GM19099 (cell line): ENCODE data around the gene DGKI.

ENCODE experiments used
- POLR2A ChIP-seq: IDR thresholded peaks from 3 replicates; pipeline ENCODE4 v1.6.1; 2011; ENCODE audit warnings: low read depth; ENCODE audit not compliant: insufficient read length; ENCODE audit errors: extremely low read depth

The DGKI gene

DNA sequence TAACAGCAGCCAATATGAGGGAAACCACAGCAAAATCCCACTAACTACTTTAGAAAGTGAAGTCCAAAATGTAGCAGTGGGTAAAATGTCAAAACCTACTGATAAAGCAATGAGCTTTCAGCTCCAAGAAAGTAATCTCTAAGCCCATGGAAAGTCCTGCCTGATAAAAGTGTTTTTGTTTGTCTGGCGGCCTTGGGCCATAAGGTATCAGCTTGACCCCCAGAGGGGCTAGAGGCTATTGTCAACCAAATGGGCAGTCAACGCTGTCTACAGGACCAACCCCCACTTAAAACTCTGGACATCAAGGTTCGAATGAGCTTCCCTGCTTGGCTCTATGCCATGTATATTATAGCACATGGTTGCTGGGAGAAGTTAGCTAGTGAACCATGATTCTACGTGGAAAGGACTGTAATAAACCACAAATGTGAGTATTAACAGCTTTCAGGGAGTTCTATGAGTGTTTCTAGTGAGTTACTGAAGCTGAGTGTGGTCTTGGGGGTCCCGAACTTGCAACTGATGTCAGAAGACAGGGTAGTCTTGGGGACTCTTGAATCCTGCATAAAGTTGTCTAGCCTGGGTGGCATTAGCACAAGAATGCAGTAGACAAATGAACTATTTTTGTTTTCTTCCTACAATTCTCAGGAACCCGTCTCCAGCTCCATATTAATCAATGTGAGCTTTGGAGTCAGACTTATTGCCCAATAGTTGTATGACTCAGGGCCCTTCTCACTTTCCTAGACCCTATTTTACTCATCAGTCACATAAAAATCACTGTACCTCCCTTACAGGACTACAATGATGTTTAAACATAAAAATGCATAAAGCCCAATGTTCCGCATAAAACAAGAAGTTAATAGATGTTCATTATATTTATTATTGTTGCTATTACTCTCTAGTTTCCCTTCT, 164.9 kb downstream of the DGKI start:
- no peak for TF ChIP-seq POLR2A

GRCh38 chr7:137674551-137675409, 172.0 kb downstream of the DGKI start:
- TF ChIP-seq POLR2A = no peak

- TF ChIP-seq POLR2A = no peak
These were observed 172.7 kb downstream of the DGKI start for GRCh38 chr7:137674048-137674447.

- TF ChIP-seq POLR2A = no peak
These were observed 174.9 kb downstream of the DGKI start for GRCh38 chr7:137671920-137672319.

- TF ChIP-seq POLR2A = no peak
These were observed 176.3 kb downstream of the DGKI start for GRCh38 chr7:137670222-137671064.

DNA sequence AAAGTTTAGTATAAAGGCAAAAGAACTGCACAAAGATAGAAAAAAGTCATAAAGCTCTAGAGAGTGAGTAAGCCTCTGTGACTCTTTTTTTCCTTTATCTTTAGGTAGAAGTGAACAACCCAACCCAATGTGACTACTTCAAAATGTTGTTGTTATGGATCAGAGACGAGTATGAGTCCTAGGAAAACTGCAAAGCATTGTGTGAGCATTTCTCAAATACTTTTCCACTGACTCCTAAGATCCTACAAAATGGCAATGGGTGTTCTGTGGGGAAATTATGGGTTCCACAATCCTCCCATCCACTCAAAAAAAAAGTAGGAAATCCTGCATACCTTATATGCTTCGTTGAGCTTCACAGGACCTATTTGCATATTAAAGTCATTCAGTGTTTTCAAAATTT, 177.1 kb downstream of the DGKI start:
- no peak for TF ChIP-seq POLR2A

DNA sequence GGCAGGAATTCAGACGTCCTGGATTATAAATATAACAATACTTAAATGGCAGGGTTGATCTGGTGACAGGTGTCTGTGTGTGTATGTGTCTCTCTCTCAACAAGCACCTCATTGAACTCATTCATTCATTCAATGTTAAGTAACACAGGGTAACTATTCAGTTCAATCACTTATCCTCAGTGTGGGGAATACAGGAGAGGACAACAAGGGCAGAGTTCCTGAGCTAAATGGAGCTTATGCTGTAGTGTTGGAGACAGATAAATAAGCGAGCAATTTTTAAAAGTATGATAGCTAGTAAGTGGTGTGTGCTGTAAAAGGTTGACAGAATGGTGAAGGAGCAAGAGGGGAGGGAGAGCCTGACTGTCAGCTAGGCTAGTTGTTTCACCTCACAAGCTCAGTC, 178.4 kb downstream of the DGKI start:
- TF ChIP-seq POLR2A = no peak

- no peak for TF ChIP-seq POLR2A
These were observed 179.0 kb downstream of the DGKI start for GRCh38 chr7:137667633-137668387.

- no peak for TF ChIP-seq POLR2A
These were observed 181.9 kb downstream of the DGKI start for GRCh38 chr7:137664846-137665245.

DNA sequence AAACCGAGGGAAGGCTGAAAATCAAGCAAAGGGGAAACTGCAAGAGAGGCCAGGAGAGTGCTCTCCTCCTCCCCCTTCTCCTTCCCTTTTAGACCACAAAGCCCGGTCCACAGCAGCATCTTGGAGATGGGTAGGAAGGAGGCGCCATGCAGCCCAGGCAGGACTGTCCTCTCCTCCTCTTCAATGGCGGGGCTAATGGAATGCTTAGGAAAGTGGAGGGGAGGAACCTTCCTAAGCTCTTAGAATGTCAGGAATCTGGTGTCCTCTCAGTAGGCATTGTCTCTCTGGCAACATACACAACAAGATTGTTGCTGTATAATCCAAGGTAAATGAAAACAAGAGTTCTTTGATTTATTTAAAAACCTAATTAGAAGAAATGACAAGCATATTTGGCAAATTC, 185.1 kb downstream of the DGKI start:
- TF ChIP-seq POLR2A = no peak

DNA sequence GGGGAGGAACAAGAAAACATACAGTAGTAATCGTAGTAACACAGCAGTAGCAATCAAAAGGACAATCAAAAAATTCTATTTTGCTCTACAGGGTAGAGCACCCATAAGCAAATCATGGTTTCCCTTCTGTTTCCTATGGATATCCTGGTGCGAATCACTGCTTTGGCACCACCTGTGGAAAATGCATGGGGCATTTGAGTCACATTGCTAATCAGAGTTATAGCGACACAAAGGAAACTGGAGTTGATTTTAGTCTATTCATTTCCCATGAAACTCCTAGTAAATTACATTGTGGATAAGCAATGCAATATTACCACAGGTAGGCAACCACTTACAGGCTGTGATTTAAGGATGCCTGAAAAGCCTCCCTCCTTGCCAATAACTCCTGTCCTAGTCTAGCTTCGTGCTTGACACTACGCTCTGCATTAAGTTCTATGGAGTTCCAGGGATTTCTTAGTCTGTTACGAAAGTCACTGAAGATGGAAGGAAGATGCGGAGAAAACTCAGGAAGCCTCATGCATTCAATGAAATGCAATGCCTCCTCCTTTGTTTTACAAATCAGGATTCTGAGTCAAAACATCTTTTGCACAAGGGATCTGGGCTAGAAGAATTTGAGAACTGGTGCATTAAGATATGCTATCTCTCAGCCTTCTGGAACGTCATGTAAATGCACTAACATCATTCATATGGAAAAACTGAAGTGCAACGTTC, 188.4 kb downstream of the DGKI start:
- no peak for TF ChIP-seq POLR2A

DNA sequence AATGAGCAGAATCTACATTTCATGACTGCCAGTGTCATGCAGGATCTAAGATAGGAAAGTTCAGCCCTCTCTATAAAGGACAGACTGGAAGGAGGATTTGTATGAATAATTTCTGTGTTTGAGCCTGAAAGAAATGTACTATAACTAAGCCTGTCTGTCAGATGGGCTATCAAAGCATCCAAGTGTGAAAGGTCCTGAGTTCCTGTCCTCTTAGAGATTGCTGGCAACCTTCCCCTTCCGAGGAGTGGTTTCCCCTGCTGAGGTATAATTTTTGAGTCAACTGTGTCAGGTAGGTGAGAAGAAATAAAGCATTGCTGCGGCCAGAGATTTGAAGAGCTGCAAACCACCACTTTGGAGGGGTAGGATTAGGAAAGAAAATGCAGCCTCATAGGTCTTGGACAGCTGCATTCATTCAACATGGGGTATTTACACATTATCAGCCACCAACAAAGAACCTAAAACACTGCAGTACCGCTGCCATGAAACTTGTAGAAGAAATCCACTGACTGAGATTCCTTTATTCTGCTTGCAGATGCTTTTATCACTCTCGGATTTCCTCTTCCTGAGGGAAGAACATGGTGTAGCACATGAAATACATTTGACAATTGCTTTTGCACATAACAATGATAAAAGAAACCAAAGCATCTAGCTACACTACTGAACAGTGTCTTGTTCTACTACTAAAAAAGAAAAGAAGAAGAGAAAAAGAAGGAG, 189.1 kb downstream of the DGKI start:
- no peak for TF ChIP-seq POLR2A

- TF ChIP-seq POLR2A = no peak
These were observed 189.9 kb downstream of the DGKI start for GRCh38 chr7:137656850-137657232.

GRCh38 chr7:137656227-137656849, 190.4 kb downstream of the DGKI start:
- no peak for TF ChIP-seq POLR2A
